GM10248 (cell line): ENCODE results near the gene TSR1.

Experiments used
- CTCF ChIA-PET: fragments of 300-600 bp; sonication (Branson Sonifier 250); formaldehyde crosslinking; extraction: SDS; loops from one replicate; lab custom pipeline; 2021; ENCODE audit warnings: antibody characterized with exemption; lab: Yijun Ruan, JAX
- POLR2A ChIA-PET: fragments of 350-650 bp; sonication (Branson Sonifier 250); formaldehyde crosslinking; extraction: SDS; loops from one replicate; lab custom pipeline; 2020; ENCODE audit warnings: antibody characterized with exemption; lab: Yijun Ruan, JAX
- DNase-seq: peaks from one replicate; pipeline ENCODE4 v3.0.0; 2012; ENCODE audit errors: extremely low spot score
- CTCF ChIP-seq: IDR thresholded peaks from 2 replicates; pipeline ENCODE4 v1.5.1; 2012; ENCODE audit warnings: mild to moderate bottlenecking, low read depth; ENCODE audit errors: extremely low read depth, missing control alignments, control extremely low read depth

TSR1 gene

GRCh38 chr17:2312736-2313135 lies 23.5 kb downstream of the TSR1 start:
- no peak for DNase-seq
- ChIA-PET POLR2A (interaction anchor here (0.7 kb wide), 1 partner anchor 53 kb away, joined by 4 read pairs; no protein-coding TSS in a partner anchor), CTCF (interaction anchor here (1.2 kb wide), 1 partner anchor 279 kb away, joined by 3 read pairs; no protein-coding TSS in a partner anchor)
- no peak for TF ChIP-seq CTCF

GRCh38 chr17:2309338-2310154 lies 26.7 kb downstream of the TSR1 start:
- DNase-seq, result no peak
- TF ChIP-seq CTCF, result no peak
- ChIA-PET CTCF (interaction anchor here (1.3 to 1.5 kb wide), 2 partner anchors 11 to 14 kb away, joined by 4 to 5 read pairs; no protein-coding TSS in a partner anchor), POLR2A (no interaction called here)

- DNase-seq, result no peak
- TF ChIP-seq CTCF, result no peak
- POLR2A ChIA-PET, result no interaction called here
- CTCF ChIA-PET, result no interaction called here
Measured at GRCh38 chr17:2304931-2305330, 31.3 kb downstream of the TSR1 start.

GRCh38 chr17:2303204-2304188 lies 32.8 kb downstream of the TSR1 start, which contains the start of the genes SMG6 and SRR:
TSS of gene SMG6 (minus strand) at chr17:2303785. CDS start at chr17:2303720, 65 bp downstream.
TSS of gene SRR (plus strand) at chr17:2303950. CDS start at chr17:2315561, 11,611 bp downstream.
- POLR2A ChIA-PET, result interaction anchor here (0.6 to 0.7 kb wide), 4 partner anchors 35 to 268 kb away, joined by 3 to 6 read pairs (median 4); no protein-coding TSS in a partner anchor
- TF ChIP-seq CTCF, result no peak
- CTCF ChIA-PET, result interaction anchor here (0.8 to 2.6 kb wide), 9 partner anchors 12 to 249 kb away, joined by 3 to 11 read pairs (median 3); partner anchors contain the start of genes HIC1 and TSR1
- DNase-seq, result peak; percentile 99

- no peak for TF ChIP-seq CTCF
- CTCF ChIA-PET, result interaction anchor here (0.8 to 2.6 kb wide), 11 partner anchors 11 to 248 kb away, joined by 3 to 11 read pairs (median 4); partner anchors contain the start of genes HIC1 and TSR1
- no peak for DNase-seq
- POLR2A ChIA-PET, result interaction anchor here (0.9 kb wide), 1 partner anchor 248 kb away, joined by 3 read pairs; the partner anchor contains the start of gene HIC1
Measured at GRCh38 chr17:2302778-2303203, 33.5 kb downstream of the TSR1 start.
